IMR-90 (cell line): ENCODE measurements around the gene RHAG. TPM values are rescaled to one million over a fixed set of nuclear protein-coding genes. Genes with fewer than 3 reads are reported as not detected.

ENCODE experiments used
- ATAC-seq: fragments of 200-7000 bp; cut with Tn5 transposase; 2 replicates; pipeline ENCODE4 v1.9.1; 2020; ENCODE audit warnings: low read depth, mild to moderate bottlenecking, moderate library complexity
- BruUV-seq: library from RNA; stranded (reverse); fragments of 400-500 nt; replicated peaks from 2 replicates; lab custom pipeline; 2021; lab: Mats Ljungman, UMichigan
- CTCF ChIA-PET: fragments of 300-600 bp; formaldehyde crosslinking; extraction: SDS; loops from one replicate; lab custom pipeline; 2021; ENCODE audit warnings: antibody characterized with exemption; lab: Yijun Ruan, JAX
- POLR2A ChIA-PET: fragments of 300-600 bp; sonication (Branson Sonifier 250); formaldehyde crosslinking; loops from one replicate; lab custom pipeline; 2022; ENCODE audit warnings: antibody characterized with exemption; ENCODE audit not compliant: unreplicated experiment; lab: Charles Lee
- DNase-seq: peaks from one replicate; pipeline ENCODE4 v3.0.0; 2013
- H2AFZ ChIP-seq: replicated peaks from 2 replicates; pipeline ENCODE3; 2013; ENCODE audit warnings: low read length, mild to moderate bottlenecking; ENCODE audit not compliant: poor library complexity
- H2AK5ac ChIP-seq: 2 replicates; pipeline ENCODE4 v1.6.1; 2013; ENCODE audit warnings: low read depth, low read length, inconsistent platforms
- H2AK9ac ChIP-seq: replicated peaks from 2 replicates; pipeline ENCODE3; 2013; ENCODE audit warnings: mild to moderate bottlenecking, low read depth, low read length, moderate library complexity; ENCODE audit not compliant: poor library complexity
- H2BK120ac ChIP-seq: 2 replicates; pipeline ENCODE4 v1.6.1; 2013; ENCODE audit warnings: low read depth, low read length, inconsistent platforms
- H2BK15ac ChIP-seq: 3 replicates; pipeline ENCODE4 v1.6.1; 2013; ENCODE audit warnings: low read depth, low read length, inconsistent platforms
- H2BK20ac ChIP-seq: 2 replicates; pipeline ENCODE4 v1.6.1; 2013; ENCODE audit warnings: low read depth, mild to moderate bottlenecking, inconsistent platforms, low read length, moderate library complexity
- H2BK5ac ChIP-seq: 2 replicates; pipeline ENCODE4 v1.6.1; 2013; ENCODE audit warnings: mild to moderate bottlenecking, low read depth, low read length, inconsistent platforms; ENCODE audit not compliant: poor library complexity, severe bottlenecking
- H3K14ac ChIP-seq: replicated peaks from 2 replicates; pipeline ENCODE4 v1.6.1; 2013; ENCODE audit warnings: low read depth, low read length, inconsistent platforms
- H3K18ac ChIP-seq: 2 replicates; pipeline ENCODE4 v1.6.1; 2013; ENCODE audit warnings: low read depth, low read length, control low read depth
- H3K23ac ChIP-seq: 2 replicates; pipeline ENCODE4 v1.6.1; 2013; ENCODE audit warnings: low read depth, low read length, inconsistent platforms
- H3K27ac ChIP-seq: 2 replicates; pipeline ENCODE4 v1.5.1; 2013; ENCODE audit warnings: mild to moderate bottlenecking, control low read depth, low read length; ENCODE audit not compliant: insufficient read depth
- H3K27me3 ChIP-seq: 2 replicates; pipeline ENCODE4 v1.6.1; 2013; ENCODE audit warnings: low read length; ENCODE audit not compliant: control insufficient read depth, insufficient read depth
- H3K36me3 ChIP-seq: 2 replicates; pipeline ENCODE4 v1.6.1; 2013; ENCODE audit warnings: low read length, mixed read lengths; ENCODE audit not compliant: control insufficient read depth, insufficient read depth
- H3K4ac ChIP-seq: 2 replicates; pipeline ENCODE4 v1.6.1; 2013; ENCODE audit warnings: low read depth, low read length, inconsistent platforms
- H3K4me1 ChIP-seq: 2 replicates; pipeline ENCODE4 v1.6.1; 2013; ENCODE audit warnings: low read length, mixed read lengths; ENCODE audit not compliant: control insufficient read depth, insufficient read depth
- H3K4me2 ChIP-seq: 2 replicates; pipeline ENCODE4 v1.6.1; 2013; ENCODE audit warnings: low read depth, mild to moderate bottlenecking, control low read depth, low read length, moderate library complexity
- H3K4me3 ChIP-seq: 2 replicates; pipeline ENCODE4 v1.5.1; 2013; ENCODE audit warnings: low read depth, mild to moderate bottlenecking, control low read depth, low read length, moderate library complexity; ENCODE audit not compliant: insufficient read depth
- H3K56ac ChIP-seq: 2 replicates; pipeline ENCODE4 v1.6.1; 2013; ENCODE audit warnings: low read length, inconsistent platforms; ENCODE audit not compliant: insufficient read depth; ENCODE audit errors: extremely low read depth
- H3K79me1 ChIP-seq, 2 experiments: 2 replicates each; pipeline ENCODE4 v1.6.1; 2013; ENCODE audit warnings: low read length in 2 of 2, inconsistent platforms in 1 of 2, low read depth in 1 of 2
- H3K9ac ChIP-seq: 2 replicates; pipeline ENCODE4 v1.6.1; 2013; ENCODE audit warnings: low read depth, low read length, control low read depth
- H3K9me1 ChIP-seq: 2 replicates; pipeline ENCODE4 v1.6.1; 2013; ENCODE audit warnings: low read length, inconsistent platforms; ENCODE audit not compliant: insufficient read depth
- H3K9me3 ChIP-seq: 2 replicates; pipeline ENCODE4 v1.6.1; 2013; ENCODE audit warnings: low read length; ENCODE audit not compliant: control insufficient read depth, insufficient read depth
- H4K20me1 ChIP-seq: 2 replicates; pipeline ENCODE4 v1.6.1; 2013; ENCODE audit warnings: low read length, inconsistent platforms; ENCODE audit not compliant: insufficient read depth
- H4K5ac ChIP-seq: 2 replicates; pipeline ENCODE4 v1.6.1; 2013; ENCODE audit warnings: mild to moderate bottlenecking, low read depth, low read length, control low read depth
- H4K8ac ChIP-seq, 2 experiments: 2 replicates each; pipeline ENCODE4 v1.6.1; 2013; ENCODE audit warnings: low read depth in 2 of 2, low read length in 2 of 2, control low read depth in 1 of 2, inconsistent platforms in 1 of 2
- H4K91ac ChIP-seq: 2 replicates; pipeline ENCODE4 v1.6.1; 2013; ENCODE audit warnings: low read depth, low read length, inconsistent platforms; ENCODE audit not compliant: insufficient read depth
- BHLHE40 ChIP-seq: fragments of 150-350 bp; IDR thresholded peaks from 2 replicates; pipeline ENCODE4 v1.6.1; 2016; ENCODE audit warnings: mild to moderate bottlenecking, low read depth, low read length
- CEBPB ChIP-seq: IDR thresholded peaks from 2 replicates; pipeline ENCODE4 v1.6.1; 2012; ENCODE audit warnings: low read depth, low read length, improper control_type of control experiment
- CHD1 ChIP-seq: IDR thresholded peaks from 2 replicates; pipeline ENCODE4 v1.6.1; 2012; ENCODE audit warnings: low read depth, low read length, improper control_type of control experiment
- CTCF ChIP-seq: conservative IDR thresholded peaks from 2 replicates; pipeline ENCODE4 v1.5.1; 2012; ENCODE audit warnings: mild to moderate bottlenecking, low read depth, low read length, improper control_type of control experiment
- ELK1 ChIP-seq: fragments of 150-350 bp; IDR thresholded peaks from 2 replicates; pipeline ENCODE4 v1.6.1; 2016; ENCODE audit warnings: low read depth, mild to moderate bottlenecking, low read length, moderate library complexity, borderline replicate concordance
- FOS ChIP-seq: fragments of 150-350 bp; IDR thresholded peaks from 2 replicates; pipeline ENCODE4 v1.6.1; 2016; ENCODE audit warnings: low read depth, low read length
- MAFK ChIP-seq: IDR thresholded peaks from 2 replicates; pipeline ENCODE4 v1.6.1; 2012; ENCODE audit warnings: low read depth, low read length, improper control_type of control experiment
- MAZ ChIP-seq: IDR thresholded peaks from 2 replicates; pipeline ENCODE4 v1.6.1; 2012; ENCODE audit warnings: low read depth, mild to moderate bottlenecking, low read length, improper control_type of control experiment, moderate library complexity, borderline replicate concordance
- MXI1 ChIP-seq: IDR thresholded peaks from 2 replicates; pipeline ENCODE4 v1.6.1; 2012; ENCODE audit warnings: low read depth, mild to moderate bottlenecking, low read length, moderate library complexity, borderline replicate concordance
- NFE2L2 ChIP-seq: fragments of 150-350 bp; IDR thresholded peaks from 2 replicates; pipeline ENCODE4 v1.6.1; 2016; ENCODE audit warnings: low read depth, mild to moderate bottlenecking, low read length
- POLR2A ChIP-seq: IDR thresholded peaks from 2 replicates; pipeline ENCODE4 v1.6.1; 2012; ENCODE audit warnings: mild to moderate bottlenecking, low read depth, low read length
- RAD21 ChIP-seq: IDR thresholded peaks from 2 replicates; pipeline ENCODE4 v1.6.1; 2012; ENCODE audit warnings: low read length, improper control_type of control experiment
- RCOR1 ChIP-seq: IDR thresholded peaks from 2 replicates; pipeline ENCODE4 v1.6.1; 2012; ENCODE audit warnings: mild to moderate bottlenecking, low read length, improper control_type of control experiment; ENCODE audit not compliant: insufficient replicate concordance
- RFX5 ChIP-seq: IDR thresholded peaks from 2 replicates; pipeline ENCODE4 v1.8.0; 2012; ENCODE audit warnings: low read depth, mild to moderate bottlenecking, low read length, moderate library complexity
- SMC3 ChIP-seq: fragments of 150-350 bp; IDR thresholded peaks from 2 replicates; pipeline ENCODE4 v1.6.1; 2016; ENCODE audit warnings: low read depth, mild to moderate bottlenecking, antibody characterized with exemption, low read length, moderate library complexity
- USF2 ChIP-seq: fragments of 150-350 bp; IDR thresholded peaks from 2 replicates; pipeline ENCODE4 v1.6.1; 2017; ENCODE audit warnings: mild to moderate bottlenecking, antibody characterized with exemption, low read length, low read depth
- WGBS, 2 experiments: methylation state at CpG; one replicate each; pipeline versions ENCODE4 v1.1.5 to v1.1.7; 2013; ENCODE audit warnings: missing lambda C conversion rate in 2 of 2; ENCODE audit not compliant: insufficient read length in 1 of 2; ENCODE audit errors: extremely low coverage in 2 of 2; 5-methylcytosine and 5-hydroxymethylcytosine counted together
- dilution Hi-C: fragments of 300-500 bp; cut with HindIII; formaldehyde crosslinking; loops from one replicate; pipeline ENCODE4 v1.14.3; 2018; ENCODE audit warnings: low sequenced_read_pairs; ENCODE audit not compliant: unreplicated experiment
- in situ Hi-C: fragments of 300-500 bp; cut with MboI; formaldehyde crosslinking; loops from 3 replicates; pipeline ENCODE4 v1.14.3; 2019; ENCODE audit warnings: low sequenced_read_pairs, inconsistent platforms, mixed read lengths
- intact Hi-C: fragments of 100-400 bp; cut with micrococcal nuclease; formaldehyde crosslinking; loops from 2 replicates; pipeline ENCODE4 v1.10.0; 2022
- polyA plus RNA-seq, 3 experiments: library from polyadenylated mRNA; depleted of rRNA; stranded (reverse); fragments of >200 nt; gene quantifications; 2 replicates each; pipeline ENCODE4 v1.2.3, GENCODE V29; 2012; ENCODE audit warnings: low replicate concordance in 1 of 3
- total RNA-seq: library from RNA; depleted of rRNA; stranded (reverse); fragments of >200 nt; gene quantifications from 2 replicates; pipeline ENCODE4 v1.2.3, GENCODE V29; 2012

The RHAG gene
- total and polyA plus RNA-seq, 2 of the 4 experiments (the other 2 are of a cell fraction), result not detected

GRCh38 chr6:49653438-49653837, 16.8 kb upstream of the RHAG start:
- Histone ChIP-seq H3K18ac (no peak overlapping the region), H3K23ac (no peak overlapping the region), H3K4me3 (no peak overlapping the region), H3K4me1 (no peaks in the 10 kb centered on the region), H4K20me1 (no peaks in the 10 kb centered on the region), H2AK5ac (no peak overlapping the region), H2BK20ac (no peak overlapping the region), H3K4me2 (no peak overlapping the region), H2BK5ac (no peak overlapping the region), H3K36me3 (no peaks in the 10 kb centered on the region), H3K9ac (no peak overlapping the region), H4K8ac (no peak overlapping the region), H2AFZ (no peak overlapping the region), H3K79me1 (no peaks in the 10 kb centered on the region), H2BK15ac (no peak overlapping the region), H4K5ac (no peak overlapping the region), H3K27me3 (no peaks in the 10 kb centered on the region), H3K56ac (no peak overlapping the region), H4K91ac (no peak overlapping the region), H2AK9ac (no peak overlapping the region), H3K4ac (no peak overlapping the region), H3K9me1 (no peaks in the 10 kb centered on the region), H2BK120ac (no peak overlapping the region), H3K14ac (no peak overlapping the region), H3K27ac (no peak overlapping the region), H3K9me3 (no peaks in the 10 kb centered on the region)
- in situ Hi-C loops, result no loop called here
- ChIA-PET POLR2A (no interaction called here), CTCF (no interaction called here)
- no TSS peak for BruUV-seq
- intact Hi-C loops, result no loop called here
- ATAC-seq (no peak), DNase-seq (no peak)
- dilution Hi-C loops, result no loop called here
- WGBS, 2 experiments, result no CpG with 5 or more reads among the region's 2 CpGs
- TF ChIP-seq BHLHE40 (no peak), POLR2A (no peak), RCOR1 (no peak), MAFK (no peak), CEBPB (no peak), ELK1 (no peak), SMC3 (no peak), RAD21 (no peak), NFE2L2 (no peak), MAZ (no peak), USF2 (no peak), CTCF (no peak), CHD1 (no peak), RFX5 (no peak), FOS (no peak), MXI1 (no peak)
